GM12873 (cell line): ENCODE measurements around the gene GIMAP4.

ENCODE experiments used
- CTCF ChIP-seq: IDR thresholded peaks from 2 replicates; pipeline ENCODE4 v1.5.1; 2012; ENCODE audit warnings: low read depth, mild to moderate bottlenecking, moderate library complexity, low read length, control low read depth; ENCODE audit not compliant: insufficient read depth; ENCODE audit errors: missing control alignments

The GIMAP4 gene

GRCh38 chr7:150560486-150560885 lies 6.7 kb upstream of the GIMAP4 start:
- TF ChIP-seq CTCF, result no peak

- TF ChIP-seq CTCF, result no peak
These were observed 4.3 kb upstream of the GIMAP4 start for GRCh38 chr7:150562919-150563318.

- TF ChIP-seq CTCF, result no peak
These were observed 3.2 kb upstream of the GIMAP4 start for GRCh38 chr7:150564006-150564405.

GRCh38 chr7:150564566-150564965 lies 2.6 kb upstream of the GIMAP4 start:
- no peak for TF ChIP-seq CTCF

GRCh38 chr7:150565239-150565638 lies 2.0 kb upstream of the GIMAP4 start:
- TF ChIP-seq CTCF, result no peak

GRCh38 chr7:150566123-150566522 lies 1.1 kb upstream of the GIMAP4 start:
- TF ChIP-seq CTCF, result no peak

GRCh38 chr7:150566572-150566971 lies 618 bp upstream of the GIMAP4 start:
- TF ChIP-seq CTCF, result no peak

- no peak for TF ChIP-seq CTCF
These were observed 696 bp downstream of the GIMAP4 start for GRCh38 chr7:150567871-150568301.
